ENCODE measurements around the gene MINDY4B.

- TF ChIP-seq YY1 (IDR thresholded peaks at IDR 0.05; ENCODE audit: insufficient read depth, insufficient read length) (no peak), SUZ12 (IDR thresholded peaks at IDR 0.05; ENCODE audit: extremely low read depth, insufficient read depth, insufficient read length) (no peak), ZNF274 (IDR thresholded peaks at IDR 0.05; ENCODE audit: low read depth, low read length) (no peak)
These were observed 12.7 kb upstream of the MINDY4B start for GRCh38 chr3:150917951-150918350.

All from NT2/D1 (cell line).